Measurements from ENCODE around the gene NPAS3. TPM values are rescaled to one million over a fixed set of nuclear protein-coding genes. Genes with fewer than 3 reads are reported as not detected.

NPAS3 gene
- total RNA-seq, 1 experiment from 2014 or later: not detected

DNA sequence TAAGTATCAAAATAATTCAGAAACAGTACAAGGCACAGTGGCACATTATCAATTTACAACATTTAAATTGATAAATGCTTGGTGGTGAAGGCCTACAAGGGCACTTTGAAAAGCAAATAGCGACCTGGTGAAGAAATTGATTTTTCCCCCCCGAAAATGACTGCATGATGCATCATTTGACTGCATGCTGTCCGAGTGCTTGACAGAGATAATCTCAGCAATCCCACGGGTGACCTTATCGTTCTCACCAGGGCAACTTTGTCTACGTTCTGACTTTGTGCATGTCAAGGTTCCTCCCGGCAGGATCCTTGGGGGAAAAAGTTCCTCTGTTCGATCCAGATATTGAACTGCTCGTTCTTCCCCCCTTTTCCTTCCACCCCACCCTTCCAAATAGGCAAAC lies 627.4 kb downstream of the NPAS3 start:
- Histone ChIP-seq H3K79me2 (ENCODE audit: low read depth) (no peaks in the 10 kb centered on the region), H2AFZ (no peak overlapping the region), H3K4me1 (replicated peaks; ENCODE audit: insufficient read depth) (peaks cover 30% of the 10 kb centered on the region), H3K36me3 (ENCODE audit: low read depth) (no peaks in the 10 kb centered on the region), H3K4me2 (no peak overlapping the region), H3K27me3 (ENCODE audit: insufficient read depth, low read depth) (no peaks in the 10 kb centered on the region), H4K20me1 (ENCODE audit: insufficient read depth) (no peaks in the 10 kb centered on the region), H3K4me3 (no peak overlapping the region), H3K9me3 (ENCODE audit: insufficient read depth, low read depth) (no peaks in the 10 kb centered on the region), H3K9me2 (ENCODE audit: insufficient read depth) (no peaks in the 10 kb centered on the region), H3F3A (ENCODE audit: insufficient read depth, low read depth) (peaks cover 7% of the 10 kb centered on the region; the same call in 1 of the 2 replicates), H3K27ac (no peak overlapping the region)
- no peak for TF ChIP-seq EZH2 (IDR thresholded peaks at IDR 0.05; ENCODE audit: low read depth)
- TF ChIP-seq, protein P1, sequence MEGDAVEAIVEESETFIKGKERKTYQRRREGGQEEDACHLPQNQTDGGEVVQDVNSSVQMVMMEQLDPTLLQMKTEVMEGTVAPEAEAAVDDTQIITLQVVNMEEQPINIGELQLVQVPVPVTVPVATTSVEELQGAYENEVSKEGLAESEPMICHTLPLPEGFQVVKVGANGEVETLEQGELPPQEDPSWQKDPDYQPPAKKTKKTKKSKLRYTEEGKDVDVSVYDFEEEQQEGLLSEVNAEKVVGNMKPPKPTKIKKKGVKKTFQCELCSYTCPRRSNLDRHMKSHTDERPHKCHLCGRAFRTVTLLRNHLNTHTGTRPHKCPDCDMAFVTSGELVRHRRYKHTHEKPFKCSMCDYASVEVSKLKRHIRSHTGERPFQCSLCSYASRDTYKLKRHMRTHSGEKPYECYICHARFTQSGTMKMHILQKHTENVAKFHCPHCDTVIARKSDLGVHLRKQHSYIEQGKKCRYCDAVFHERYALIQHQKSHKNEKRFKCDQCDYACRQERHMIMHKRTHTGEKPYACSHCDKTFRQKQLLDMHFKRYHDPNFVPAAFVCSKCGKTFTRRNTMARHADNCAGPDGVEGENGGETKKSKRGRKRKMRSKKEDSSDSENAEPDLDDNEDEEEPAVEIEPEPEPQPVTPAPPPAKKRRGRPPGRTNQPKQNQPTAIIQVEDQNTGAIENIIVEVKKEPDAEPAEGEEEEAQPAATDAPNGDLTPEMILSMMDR (conservative IDR thresholded peaks at IDR 0.05): no peak
- no peak for DNase-seq
- POLR2A ChIA-PET (ENCODE audit: unreplicated experiment): no interaction called here
- CTCF ChIA-PET: no interaction called here
- intact Hi-C loops (cut with micrococcal nuclease; ENCODE audit: unreplicated experiment): no loop called here
- no TSS peak for BruUV-seq (replicated peaks)

- peaks cover 30% of the 10 kb centered on the region for H3K4me1 ChIP-seq (replicated peaks; ENCODE audit: insufficient read depth)
- H3K4me2 ChIP-seq: no peak overlapping the region
- ChIA-PET CTCF (no interaction called here), POLR2A (ENCODE audit: unreplicated experiment) (no interaction called here)
- TF ChIP-seq, protein P1 (conservative IDR thresholded peaks at IDR 0.05): no peak
- no peak for TF ChIP-seq EZH2 (IDR thresholded peaks at IDR 0.05; ENCODE audit: low read depth)
- no peaks in the 10 kb centered on the region for H4K20me1 ChIP-seq (ENCODE audit: insufficient read depth)
- no peak overlapping the region for H3K4me3 ChIP-seq
- H3K36me3 ChIP-seq (ENCODE audit: low read depth): no peaks in the 10 kb centered on the region
- no peaks in the 10 kb centered on the region for H3K9me3 ChIP-seq (ENCODE audit: insufficient read depth, low read depth)
- DNase-seq: peak in 1 of 2 experiments; percentile 35
- no peak overlapping the region for H3K27ac ChIP-seq
- no peak overlapping the region for H2AFZ ChIP-seq
- H3F3A ChIP-seq (ENCODE audit: insufficient read depth, low read depth): peaks cover 7% of the 10 kb centered on the region; the same call in 1 of the 2 replicates
- no TSS peak for BruUV-seq (replicated peaks)
- H3K79me2 ChIP-seq (ENCODE audit: low read depth): no peaks in the 10 kb centered on the region
- H3K9me2 ChIP-seq (ENCODE audit: insufficient read depth): no peaks in the 10 kb centered on the region
- no peaks in the 10 kb centered on the region for H3K27me3 ChIP-seq (ENCODE audit: insufficient read depth, low read depth)
- intact Hi-C loops (cut with micrococcal nuclease; ENCODE audit: unreplicated experiment): no loop called here
These were observed 628.5 kb downstream of the NPAS3 start for GRCh38 chr14:33567023-33567728.

DNA sequence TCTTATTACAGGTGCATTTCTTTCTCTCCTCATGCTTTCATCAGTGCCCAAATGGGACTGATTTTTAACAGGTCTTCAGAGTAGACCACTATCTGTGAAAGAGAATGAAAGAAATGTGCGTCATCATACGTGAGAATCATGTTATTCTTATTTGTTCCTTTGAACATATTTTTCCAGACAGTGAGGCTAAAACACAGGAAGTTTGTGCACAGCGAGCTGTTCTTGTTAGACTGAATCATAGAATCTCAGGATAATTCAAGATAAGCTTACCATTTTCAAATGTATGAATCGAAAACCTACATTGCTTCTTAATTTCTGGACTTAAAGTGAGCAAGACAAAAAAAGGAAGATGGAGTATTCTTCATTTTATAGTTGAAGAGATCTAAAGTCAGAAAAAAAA lies 629.1 kb downstream of the NPAS3 start:
- Histone ChIP-seq H3K4me2 (no peak overlapping the region), H3F3A (ENCODE audit: insufficient read depth, low read depth) (peaks cover 7% of the 10 kb centered on the region; the same call in 1 of the 2 replicates), H3K4me1 (replicated peaks; ENCODE audit: insufficient read depth) (peaks cover 30% of the 10 kb centered on the region), H3K9me3 (ENCODE audit: insufficient read depth, low read depth) (no peaks in the 10 kb centered on the region), H3K4me3 (no peak overlapping the region), H2AFZ (no peak overlapping the region), H3K27ac (no peak overlapping the region), H3K27me3 (ENCODE audit: insufficient read depth, low read depth) (no peaks in the 10 kb centered on the region), H3K9me2 (ENCODE audit: insufficient read depth) (no peaks in the 10 kb centered on the region), H4K20me1 (ENCODE audit: insufficient read depth) (no peaks in the 10 kb centered on the region), H3K36me3 (ENCODE audit: low read depth) (no peaks in the 10 kb centered on the region), H3K79me2 (ENCODE audit: low read depth) (no peaks in the 10 kb centered on the region)
- POLR2A ChIA-PET (ENCODE audit: unreplicated experiment): no interaction called here
- intact Hi-C loops (cut with micrococcal nuclease; ENCODE audit: unreplicated experiment): no loop called here
- TF ChIP-seq EZH2 (IDR thresholded peaks at IDR 0.05; ENCODE audit: low read depth): no peak
- TF ChIP-seq, protein P1 (conservative IDR thresholded peaks at IDR 0.05): no peak
- CTCF ChIA-PET: no interaction called here
- DNase-seq: no peak
- no TSS peak for BruUV-seq (replicated peaks)
